H7 (cell line): ENCODE data around the gene ZNF407. TPM values are rescaled to one million over a fixed set of nuclear protein-coding genes. Genes with fewer than 3 reads are reported as not detected.

ENCODE experiments used
- DNase-seq: peaks from one replicate; pipeline ENCODE4 v3.0.0; 2012
- H3K27me3 ChIP-seq: 2 replicates; pipeline ENCODE4 v1.6.0; 2011; ENCODE audit warnings: mild to moderate bottlenecking, low read length; ENCODE audit not compliant: control insufficient read depth, insufficient read depth
- H3K36me3 ChIP-seq: replicated peaks from 2 replicates; pipeline ENCODE4 v1.5.1; 2011; ENCODE audit warnings: low read length; ENCODE audit not compliant: control insufficient read depth, insufficient read depth
- H3K4me3 ChIP-seq: 2 replicates; pipeline ENCODE4 v1.5.1; 2011; ENCODE audit warnings: low read depth, mild to moderate bottlenecking, control low read depth, low read length, moderate library complexity; ENCODE audit not compliant: insufficient read depth
- total RNA-seq: library from RNA; depleted of rRNA; stranded (reverse); fragments of >200 nt; shearing (Covaris generic); gene quantifications from 2 replicates; pipeline ENCODE4 v1.2.3, GENCODE V29; 2014

Gene ZNF407
- total RNA-seq, 1 experiment from 2014 or later = 2.9 TPM

DNA sequence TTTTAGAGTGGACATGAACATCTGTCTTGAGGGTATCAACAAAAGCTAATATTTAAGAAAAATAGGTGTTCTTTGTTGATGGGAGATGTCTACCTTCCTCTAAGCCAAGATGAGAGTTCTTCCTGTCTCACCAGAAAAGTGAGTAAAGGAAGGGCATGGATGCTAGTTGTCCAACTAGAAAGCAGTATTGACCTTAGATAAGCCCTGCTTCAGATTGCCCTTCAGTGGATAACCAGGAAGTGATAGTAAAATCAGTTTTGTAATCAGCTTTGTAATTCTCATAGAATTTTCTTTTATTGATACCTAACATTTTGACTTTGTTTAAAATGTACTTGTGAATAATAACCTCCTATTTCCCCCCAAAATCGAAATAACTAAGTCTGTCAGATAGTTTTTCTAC, 134.7 kb downstream of the ZNF407 start:
- no peaks in the 10 kb centered on the region for H3K36me3 ChIP-seq
- no peaks in the 10 kb centered on the region for H3K27me3 ChIP-seq
- no peak overlapping the region for H3K4me3 ChIP-seq
- DNase-seq = no peak

DNA sequence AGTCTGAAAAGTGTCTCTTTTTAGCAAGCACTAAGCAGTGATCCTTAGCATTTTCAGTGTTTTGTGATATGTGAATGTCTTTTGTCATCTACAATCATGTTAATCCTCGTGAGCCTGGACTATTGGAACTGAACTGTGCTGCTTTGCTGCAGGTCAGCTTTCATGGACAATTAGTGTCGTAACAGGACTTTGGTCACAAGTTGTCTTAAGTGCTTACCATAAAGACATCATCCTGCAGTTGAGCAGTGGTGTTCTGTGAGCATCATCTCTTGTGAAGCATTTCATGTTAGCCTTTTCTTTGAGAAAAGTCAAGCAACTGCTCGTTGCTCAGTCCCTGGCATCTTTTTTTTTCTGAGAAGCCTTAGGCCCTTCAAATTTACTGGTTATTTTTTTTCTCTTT, 135.9 kb downstream of the ZNF407 start:
- no peak overlapping the region for H3K4me3 ChIP-seq
- DNase-seq = no peak
- no peaks in the 10 kb centered on the region for H3K36me3 ChIP-seq
- H3K27me3 ChIP-seq = no peaks in the 10 kb centered on the region

DNA sequence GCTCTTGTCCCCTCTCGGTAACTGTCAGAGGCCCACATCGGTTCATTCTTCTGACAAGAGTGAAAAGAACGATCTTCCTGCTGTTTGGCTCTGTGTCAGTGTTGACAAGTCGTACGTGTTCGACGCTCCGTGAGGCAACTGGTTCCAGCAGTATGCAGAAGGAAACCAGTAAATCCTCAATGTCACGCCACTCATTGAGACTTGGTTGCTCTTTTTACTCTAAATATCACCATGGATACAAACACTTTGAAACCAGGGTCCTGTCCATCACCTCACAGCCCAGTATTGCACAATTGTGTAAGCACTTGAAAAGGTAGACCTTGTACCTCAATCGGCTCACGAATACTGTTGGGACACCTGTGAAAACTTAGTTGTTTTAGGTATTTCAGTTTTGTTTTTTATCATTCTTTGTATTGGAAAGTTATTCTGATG, 136.4 kb downstream of the ZNF407 start:
- Histone ChIP-seq H3K27me3 (no peaks in the 10 kb centered on the region), H3K36me3 (no peaks in the 10 kb centered on the region), H3K4me3 (no peak overlapping the region)
- DNase-seq = no peak

DNA sequence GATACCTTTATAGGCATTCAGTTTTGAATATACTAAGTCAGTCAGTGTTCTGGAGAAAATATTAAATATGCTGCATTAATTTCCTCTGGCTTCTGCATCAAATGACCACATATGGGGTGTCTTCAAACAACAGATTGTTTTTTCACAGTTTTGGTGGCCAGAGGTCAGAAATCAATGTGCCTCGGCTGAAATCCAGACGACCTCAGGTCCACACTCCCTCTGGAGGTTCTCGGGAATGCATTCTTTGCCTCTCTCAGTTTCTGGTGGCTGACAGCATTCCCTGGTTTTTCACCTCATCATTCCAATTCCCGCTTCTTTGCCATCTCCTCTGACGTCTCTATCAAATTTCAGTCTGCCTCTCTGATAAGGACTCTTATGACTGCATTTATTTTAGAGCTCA, 142.3 kb downstream of the ZNF407 start:
- Histone ChIP-seq H3K36me3 (no peaks in the 10 kb centered on the region), H3K27me3 (no peaks in the 10 kb centered on the region), H3K4me3 (no peak overlapping the region)
- DNase-seq = no peak

DNA sequence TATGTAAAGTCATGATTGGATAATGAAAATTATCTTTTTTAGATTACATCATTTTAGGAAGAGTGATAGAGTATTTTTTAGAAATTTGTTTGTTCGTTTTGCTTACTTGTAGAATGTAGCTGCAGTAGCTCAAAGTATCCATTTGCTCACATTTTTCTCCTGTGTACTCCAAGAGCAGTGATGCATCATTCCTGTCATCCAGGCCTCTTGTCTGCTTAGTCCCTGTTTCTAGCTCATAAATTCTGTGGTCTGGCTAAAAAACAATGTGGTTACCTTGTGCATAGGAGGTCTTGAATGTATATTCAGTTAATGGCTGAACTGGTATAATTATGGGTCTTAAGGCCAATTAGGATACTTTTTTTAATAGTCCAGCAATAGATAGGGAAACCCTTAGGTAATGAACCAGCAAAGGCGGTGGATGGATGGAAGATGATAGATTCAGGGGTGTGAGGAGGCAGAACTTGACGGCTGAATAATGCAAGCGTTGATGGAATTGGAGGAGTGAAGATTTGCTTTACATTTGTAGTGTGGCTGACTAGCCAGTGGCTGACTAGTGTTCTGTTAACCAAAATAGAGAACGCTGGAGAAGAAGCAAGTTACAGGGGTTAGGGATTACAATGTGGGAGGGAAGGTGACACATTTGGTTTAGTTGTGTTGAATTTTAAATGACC, 145.0 kb downstream of the ZNF407 start:
- Histone ChIP-seq H3K27me3 (no peaks in the 10 kb centered on the region), H3K36me3 (no peaks in the 10 kb centered on the region), H3K4me3 (no peak overlapping the region)
- DNase-seq = no peak

DNA sequence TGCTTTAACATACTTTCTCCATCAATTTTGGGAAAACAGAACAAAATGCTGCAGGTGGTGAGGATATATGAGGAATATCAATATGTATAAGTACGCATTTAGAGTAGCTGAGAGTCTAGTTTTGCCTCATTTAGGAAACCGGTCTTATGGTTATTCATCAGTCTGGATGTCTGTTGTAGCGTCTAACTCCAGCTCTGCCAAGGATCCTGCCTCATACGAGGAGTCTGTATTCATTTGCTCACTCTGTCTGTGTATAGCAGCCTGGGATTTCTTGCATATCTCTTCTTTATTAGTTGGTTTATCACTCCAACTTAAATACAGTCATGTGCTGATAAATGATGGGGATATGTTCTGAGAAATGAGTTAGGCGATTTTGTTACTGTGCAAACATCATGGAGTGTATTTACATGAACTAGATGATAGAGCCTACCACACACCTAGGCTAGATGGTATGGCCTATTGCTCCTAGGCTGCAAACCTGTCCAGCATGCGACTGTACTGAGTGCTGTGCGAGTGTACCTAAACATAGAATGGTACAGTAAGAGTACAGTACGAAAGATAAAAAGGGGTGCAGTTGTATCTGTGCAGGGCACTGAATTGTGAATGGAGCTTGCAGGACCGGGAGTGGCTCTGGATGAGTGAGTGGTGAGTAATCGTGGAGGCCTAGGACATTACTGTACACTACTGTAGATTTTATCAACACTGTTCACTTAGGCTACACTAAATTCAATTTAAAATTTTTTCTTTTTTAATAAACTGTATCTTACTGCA, 148.1 kb downstream of the ZNF407 start:
- Histone ChIP-seq H3K4me3 (no peak overlapping the region), H3K36me3 (no peaks in the 10 kb centered on the region), H3K27me3 (no peaks in the 10 kb centered on the region)
- no peak for DNase-seq

DNA sequence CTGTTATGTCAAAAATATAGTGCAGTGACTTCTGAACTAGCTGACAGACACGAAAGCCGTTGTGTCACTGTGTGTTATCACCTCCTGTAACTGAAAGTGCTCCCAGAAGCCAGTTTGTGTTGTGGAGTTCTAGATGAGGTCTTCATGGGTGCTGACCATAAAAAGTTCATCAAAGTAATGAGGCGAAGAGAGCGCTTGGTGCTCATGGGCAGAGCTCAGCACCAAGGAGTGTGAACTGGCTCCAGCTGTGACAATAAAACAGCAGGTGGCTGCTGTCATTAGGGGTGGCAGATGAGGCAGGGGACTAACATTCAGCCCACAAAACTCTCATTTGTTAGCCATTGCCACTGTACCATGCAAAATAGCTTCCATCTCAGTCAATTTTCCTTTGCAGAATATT, 151.1 kb downstream of the ZNF407 start:
- no peak for DNase-seq
- Histone ChIP-seq H3K4me3 (no peak overlapping the region), H3K36me3 (no peaks in the 10 kb centered on the region), H3K27me3 (no peaks in the 10 kb centered on the region)

DNA sequence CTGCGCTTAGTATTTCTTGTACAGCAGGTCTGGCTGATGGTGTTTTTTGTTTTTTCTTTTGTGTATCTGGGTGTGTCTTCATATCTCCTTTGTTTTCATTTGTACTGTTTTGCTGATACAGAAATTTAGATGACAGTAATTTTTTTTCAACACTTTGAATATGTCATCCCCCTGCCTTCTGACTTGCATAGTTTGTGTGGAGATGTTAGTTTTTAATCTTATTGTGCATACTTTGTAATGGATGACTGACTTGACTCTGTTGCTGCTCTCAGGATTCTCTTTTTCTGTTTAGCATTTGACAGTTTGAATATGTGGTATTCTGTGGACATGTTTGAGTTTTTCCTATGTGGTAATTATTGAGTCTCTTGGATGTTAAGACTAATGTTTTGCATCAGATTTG, 161.3 kb downstream of the ZNF407 start:
- no peak for DNase-seq
- Histone ChIP-seq H3K27me3 (no peaks in the 10 kb centered on the region), H3K4me3 (no peak overlapping the region), H3K36me3 (no peaks in the 10 kb centered on the region)

DNA sequence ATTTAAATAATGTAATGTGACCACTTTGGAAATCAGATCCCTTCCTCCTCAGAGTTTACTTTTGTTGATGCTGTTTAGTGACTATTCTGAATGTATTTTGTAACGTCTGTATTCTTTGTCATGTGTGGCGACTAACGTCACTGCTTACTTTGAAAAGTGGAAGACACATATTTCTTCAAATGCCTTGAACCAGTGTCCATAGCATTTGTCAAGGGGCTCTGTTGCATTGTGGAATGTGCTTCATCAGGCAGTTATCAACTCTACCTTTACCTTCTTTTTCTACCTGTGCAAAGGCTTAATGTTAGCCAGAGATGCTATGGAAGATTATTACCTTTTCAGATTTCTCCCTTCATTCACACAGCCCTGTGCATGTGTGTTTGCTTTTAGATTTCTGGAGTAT, 162.4 kb downstream of the ZNF407 start:
- H3K4me3 ChIP-seq = no peak overlapping the region
- DNase-seq = no peak
- no peaks in the 10 kb centered on the region for H3K36me3 ChIP-seq
- H3K27me3 ChIP-seq = no peaks in the 10 kb centered on the region

DNA sequence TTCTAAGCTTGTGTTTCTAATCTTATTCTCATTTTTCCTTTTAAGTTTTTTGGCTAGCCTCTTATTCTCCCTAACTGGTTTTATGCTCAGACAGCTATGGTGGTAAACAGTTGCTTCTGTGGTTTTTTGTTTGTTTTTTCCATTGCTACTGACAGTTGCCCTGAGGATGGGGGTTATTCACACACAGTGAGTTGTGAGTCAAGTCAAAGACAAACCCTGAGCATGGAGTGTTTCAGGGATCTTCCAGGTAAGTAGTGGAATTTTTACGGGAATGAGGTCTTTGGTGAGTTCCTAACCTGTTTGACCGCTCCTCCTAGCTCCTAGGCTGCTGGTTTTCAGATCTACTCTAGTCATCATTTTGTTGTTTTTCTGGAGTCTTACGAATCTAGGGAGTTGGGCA, 162.8 kb downstream of the ZNF407 start:
- no peaks in the 10 kb centered on the region for H3K36me3 ChIP-seq
- H3K27me3 ChIP-seq = no peaks in the 10 kb centered on the region
- DNase-seq = no peak
- no peak overlapping the region for H3K4me3 ChIP-seq

DNA sequence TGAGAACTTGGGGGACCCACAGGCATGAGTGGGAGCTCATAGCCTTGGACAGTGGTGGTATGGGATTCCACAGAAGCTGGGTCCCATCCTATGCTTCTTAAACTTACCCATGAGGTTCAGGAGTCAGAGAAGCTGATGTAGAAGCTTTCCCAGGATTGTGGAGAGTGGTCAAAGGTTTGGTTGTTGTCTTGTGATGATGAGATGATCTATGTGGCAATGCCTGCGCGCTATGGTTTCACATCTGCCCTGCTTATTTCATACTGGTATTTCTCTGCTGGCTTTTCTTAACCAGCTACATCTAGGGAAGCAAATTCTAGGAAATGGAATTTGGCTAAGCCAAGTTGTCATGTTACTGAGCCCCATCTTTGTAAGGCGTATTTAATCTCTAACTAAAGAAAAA, 168.6 kb downstream of the ZNF407 start:
- Histone ChIP-seq H3K36me3 (no peaks in the 10 kb centered on the region), H3K4me3 (no peak overlapping the region), H3K27me3 (no peaks in the 10 kb centered on the region)
- DNase-seq = no peak

DNA sequence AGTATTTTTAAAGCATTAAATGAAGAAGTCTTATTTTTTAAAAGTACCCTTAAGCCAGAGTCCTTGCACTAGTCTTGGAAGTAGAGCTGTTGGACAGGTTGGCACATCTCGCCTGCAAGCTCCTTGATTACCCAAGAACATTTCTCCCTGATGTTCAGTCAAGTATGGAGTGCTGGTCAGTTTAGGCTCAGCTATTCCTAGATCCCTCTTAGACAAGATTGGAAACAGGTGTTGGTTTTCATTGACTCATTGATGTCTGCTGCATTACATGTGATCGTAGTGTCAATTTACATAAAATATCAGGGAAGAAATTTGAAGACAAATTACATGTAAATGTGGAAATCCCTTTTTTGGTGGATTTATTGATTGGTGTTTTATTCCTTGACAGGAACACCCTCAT, 170.4 kb downstream of the ZNF407 start:
- no peaks in the 10 kb centered on the region for H3K36me3 ChIP-seq

DNA sequence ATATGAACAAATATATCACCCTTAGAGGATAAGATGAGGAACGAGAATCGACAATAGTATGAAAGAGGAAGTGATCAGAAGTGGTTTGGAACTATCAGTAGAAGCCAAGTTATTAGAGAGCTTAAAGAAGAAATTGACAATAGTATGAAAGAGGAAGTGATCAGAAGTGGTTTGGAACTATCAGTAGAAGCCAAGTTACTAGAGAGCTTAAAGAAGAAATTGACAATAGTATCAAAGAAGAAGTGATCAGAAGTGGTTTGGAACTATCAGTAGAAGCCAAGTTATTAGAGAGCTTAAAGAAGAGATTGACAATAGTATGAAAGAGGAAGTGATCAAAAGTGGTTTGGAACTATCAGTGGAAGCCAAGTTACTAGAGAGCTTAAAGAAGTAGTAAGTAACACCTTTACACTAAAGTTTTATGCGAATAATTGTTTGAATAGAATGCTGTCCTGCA, 175.5 kb downstream of the ZNF407 start:
- Histone ChIP-seq H3K27me3 (no peaks in the 10 kb centered on the region), H3K36me3 (no peaks in the 10 kb centered on the region), H3K4me3 (no peak overlapping the region)
- no peak for DNase-seq

More for the DNA sequence above, 170.4 kb downstream of the ZNF407 start:
- Histone ChIP-seq H3K27me3 (no peaks in the 10 kb centered on the region), H3K4me3 (no peak overlapping the region)
- no peak for DNase-seq

DNA sequence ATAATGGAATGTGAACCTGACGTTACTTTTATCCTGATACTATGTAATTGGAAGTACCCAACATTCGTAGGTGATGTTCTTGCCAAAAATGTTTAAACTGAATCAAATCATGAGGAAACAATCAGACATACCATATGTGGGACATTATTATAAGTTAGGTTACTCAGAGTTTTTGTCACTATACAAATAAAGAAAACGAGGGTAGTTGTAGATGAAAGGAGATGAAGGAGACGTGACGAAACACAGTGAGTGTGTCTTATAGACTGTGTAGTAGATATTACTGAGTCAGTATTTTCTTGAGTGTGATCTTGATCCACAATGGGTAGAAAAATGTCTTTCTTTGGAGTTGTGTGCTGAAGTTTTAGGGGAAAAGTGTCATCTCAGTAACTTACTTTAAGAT, 176.8 kb downstream of the ZNF407 start:
- Histone ChIP-seq H3K4me3 (no peak overlapping the region), H3K27me3 (no peaks in the 10 kb centered on the region), H3K36me3 (no peaks in the 10 kb centered on the region)
- no peak for DNase-seq

DNA sequence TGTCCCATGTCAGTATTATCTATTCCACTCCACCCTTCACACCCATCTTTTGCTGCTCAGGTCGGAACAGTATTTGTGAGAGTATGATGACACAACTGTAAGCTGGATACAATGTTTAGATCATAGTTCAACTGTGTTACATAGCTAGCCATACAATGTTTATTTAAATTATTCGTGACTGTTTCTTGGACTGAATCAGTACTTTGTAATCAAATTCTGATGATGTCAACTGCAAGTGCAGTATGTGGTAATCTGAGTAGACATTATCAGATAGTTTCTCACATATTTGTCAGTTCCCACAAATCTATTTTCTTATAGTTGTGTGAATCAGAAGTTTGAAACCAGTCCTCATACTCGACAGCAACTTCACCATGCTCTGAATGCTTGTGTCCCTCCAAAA, 177.6 kb downstream of the ZNF407 start:
- Histone ChIP-seq H3K36me3 (no peaks in the 10 kb centered on the region), H3K4me3 (no peak overlapping the region), H3K27me3 (no peaks in the 10 kb centered on the region)
- no peak for DNase-seq
